HTERT RPE-1 (cell line): Measurements from ENCODE around the gene SAMD13.

Experiments
- in situ Hi-C: fragments of 300-500 bp; cut with MboI; formaldehyde crosslinking; loops from 4 replicates; pipeline ENCODE4 v1.14.3; 2020; ENCODE audit warnings: low sequenced_read_pairs

The SAMD13 gene

DNA sequence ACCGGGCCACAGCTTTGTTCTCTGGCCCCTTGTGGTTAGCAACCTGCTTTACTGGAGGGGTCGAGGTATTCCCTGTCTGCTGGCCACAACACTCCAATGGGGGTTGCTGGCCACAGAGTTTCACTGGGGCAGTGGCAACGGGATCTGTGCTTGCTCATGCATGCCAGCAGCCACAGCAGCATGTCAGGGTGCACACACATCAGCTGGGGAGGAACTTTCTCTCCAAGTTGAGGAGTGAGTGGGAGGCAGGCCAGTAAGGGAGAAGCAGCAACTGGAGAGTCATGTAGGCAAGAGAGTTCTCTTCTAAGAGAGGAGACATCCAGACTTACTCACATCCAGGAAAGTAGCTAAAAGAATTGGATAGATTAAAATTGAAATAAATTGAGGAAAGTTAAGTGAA lies 38.0 kb downstream of the SAMD13 start:
- in situ Hi-C loops: no loop called here

GRCh38 chr1:84344286-84344685 lies 42.8 kb downstream of the SAMD13 start:
- in situ Hi-C loops: no loop called here

- in situ Hi-C loops: no loop called here
Observed at GRCh38 chr1:84345220-84345619, 43.7 kb downstream of the SAMD13 start.

GRCh38 chr1:84347271-84347931 lies 45.9 kb downstream of the SAMD13 start:
- in situ Hi-C loops: no loop called here

- in situ Hi-C loops: no loop called here
Observed at GRCh38 chr1:84347932-84348555, 46.5 kb downstream of the SAMD13 start.

- in situ Hi-C loops: no loop called here
Observed at GRCh38 chr1:84348759-84349158, 47.3 kb downstream of the SAMD13 start.

DNA sequence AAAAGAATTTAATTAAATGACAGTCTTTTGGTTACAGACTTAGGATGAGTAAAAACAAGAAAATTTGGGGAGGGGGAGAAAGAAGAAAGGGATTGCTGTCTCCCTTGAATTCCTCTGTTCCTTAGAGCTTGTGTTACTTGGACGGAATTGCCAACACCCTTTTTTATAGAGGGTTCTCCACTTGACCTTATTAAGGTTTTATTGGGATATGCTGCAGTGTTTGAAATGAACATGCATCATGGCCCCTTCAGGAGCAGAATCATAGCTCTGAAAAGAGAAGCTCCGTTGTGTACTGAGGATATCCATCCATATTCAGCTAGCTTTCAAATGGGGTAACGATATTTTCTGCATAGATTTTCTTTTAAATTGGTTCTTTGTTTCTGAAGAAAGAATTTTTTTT lies 48.6 kb downstream of the SAMD13 start:
- in situ Hi-C loops: no loop called here

DNA sequence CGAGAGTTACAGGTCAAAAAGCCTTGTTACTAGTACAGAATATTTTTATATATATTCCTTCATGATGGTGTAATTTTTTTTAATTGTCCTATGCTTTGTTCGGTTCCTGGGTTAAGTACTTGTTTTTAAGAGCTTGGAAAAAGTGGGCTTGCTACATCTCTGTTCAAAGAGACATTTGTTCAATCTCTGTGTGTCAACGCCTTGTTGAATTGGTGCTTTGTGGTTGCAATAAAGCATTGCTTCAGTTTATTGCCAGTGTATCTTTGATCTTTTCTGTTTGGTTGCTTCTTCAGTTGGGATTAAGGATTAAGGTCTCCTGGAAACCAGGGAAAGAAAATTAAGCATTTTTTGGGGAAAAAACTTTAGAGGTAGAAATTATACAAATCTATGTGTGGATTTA lies 49.0 kb downstream of the SAMD13 start:
- in situ Hi-C loops: no loop called here

GRCh38 chr1:84352298-84353106 lies 51.0 kb downstream of the SAMD13 start:
- in situ Hi-C loops: no loop called here

DNA sequence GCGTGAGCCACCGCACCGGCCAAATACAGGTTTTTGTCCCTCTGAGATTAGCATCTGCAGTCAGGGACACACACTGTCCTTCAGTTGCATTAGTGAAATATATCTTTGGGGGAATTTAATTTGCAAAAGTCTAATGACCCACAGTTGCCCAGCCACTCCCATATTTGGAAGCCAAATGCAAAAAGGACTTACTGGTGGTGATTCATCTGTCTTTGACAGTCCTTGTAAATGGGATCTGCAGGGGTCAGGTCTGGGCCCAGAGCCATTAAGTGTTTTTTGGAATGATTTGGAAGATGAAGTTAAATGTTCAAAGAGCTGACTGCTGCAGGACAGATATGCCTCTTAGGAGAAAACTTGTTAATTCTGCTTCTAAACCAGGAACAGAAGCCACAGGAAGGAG lies 52.2 kb downstream of the SAMD13 start:
- in situ Hi-C loops: no loop called here

- in situ Hi-C loops: no loop called here
Observed at GRCh38 chr1:84355556-84355955, 54.0 kb downstream of the SAMD13 start.

DNA sequence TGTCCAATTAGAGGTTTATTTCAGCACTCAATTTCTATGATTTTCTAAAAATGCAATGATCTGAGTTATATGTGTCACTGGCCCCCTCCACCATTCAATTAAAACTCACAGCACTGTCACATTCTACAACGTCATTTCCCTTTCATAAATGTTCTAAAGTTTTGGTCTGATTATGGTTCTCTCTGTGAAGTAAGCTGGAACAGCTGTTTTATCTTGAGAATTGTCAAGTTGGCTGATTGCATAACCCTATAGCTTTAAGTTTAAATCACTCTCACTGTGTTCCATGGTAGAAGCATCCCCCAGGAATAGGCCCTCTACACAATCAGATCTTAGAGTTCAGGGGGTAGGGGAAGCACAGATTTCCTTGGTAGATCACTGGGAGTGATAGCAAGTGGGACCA lies 55.4 kb downstream of the SAMD13 start:
- in situ Hi-C loops: no loop called here

GRCh38 chr1:84358695-84359094 lies 57.2 kb downstream of the SAMD13 start:
- in situ Hi-C loops: no loop called here

- in situ Hi-C loops: no loop called here
Observed at GRCh38 chr1:84360316-84360715, 58.8 kb downstream of the SAMD13 start.

- in situ Hi-C loops: no loop called here
Observed at GRCh38 chr1:84361796-84362195, 60.3 kb downstream of the SAMD13 start.

- in situ Hi-C loops: no loop called here
Observed at GRCh38 chr1:84363019-84363418, 61.5 kb downstream of the SAMD13 start.

GRCh38 chr1:84363622-84364021 lies 62.1 kb downstream of the SAMD13 start:
- in situ Hi-C loops: no loop called here

- in situ Hi-C loops: no loop called here
Observed at GRCh38 chr1:84365225-84366221, 64.0 kb downstream of the SAMD13 start.

GRCh38 chr1:84366786-84367185 lies 65.3 kb downstream of the SAMD13 start:
- in situ Hi-C loops: no loop called here

GRCh38 chr1:84367219-84367618 lies 65.7 kb downstream of the SAMD13 start:
- in situ Hi-C loops: no loop called here

- in situ Hi-C loops: no loop called here
Observed at GRCh38 chr1:84368441-84368840, 66.9 kb downstream of the SAMD13 start.
